Sciatic nerve (tissue), 2 donors: Measurements from ENCODE around the gene ASCC3. TPM values are rescaled to one million over a fixed set of nuclear protein-coding genes. Genes with fewer than 3 reads are reported as not detected.

Source experiments
- ATAC-seq: fragments of 200-7000 bp; cut with Tn5 transposase; one replicate; pipeline ENCODE4 v1.9.1; 2020; ENCODE audit warnings: mild to moderate bottlenecking, moderate library complexity
- DNase-seq: peaks from one replicate; pipeline ENCODE4 v3.0.0-alpha.2; 2020; ENCODE audit warnings: low spot score
- intact Hi-C: fragments of 100-400 bp; cut with DNase I; formaldehyde crosslinking; loops from one replicate; pipeline ENCODE4 v1.14.2; 2022
- total RNA-seq: library from RNA; stranded (reverse); fragmentation: NEBNext Ultra II Directional; extraction: Animal tissue kit (Norgen Biotek cat#: 25700); gene quantifications from one replicate; pipeline ENCODE4 v1.2.1, GENCODE V29; 2021
- donor health status: DM: no; HTN: no; CAD: no.
- donor health status: DM: no; HTN: no; CAD: no.

The ASCC3 gene
- total RNA-seq, 1 donor from 2014 or later: 36.9 TPM

DNA sequence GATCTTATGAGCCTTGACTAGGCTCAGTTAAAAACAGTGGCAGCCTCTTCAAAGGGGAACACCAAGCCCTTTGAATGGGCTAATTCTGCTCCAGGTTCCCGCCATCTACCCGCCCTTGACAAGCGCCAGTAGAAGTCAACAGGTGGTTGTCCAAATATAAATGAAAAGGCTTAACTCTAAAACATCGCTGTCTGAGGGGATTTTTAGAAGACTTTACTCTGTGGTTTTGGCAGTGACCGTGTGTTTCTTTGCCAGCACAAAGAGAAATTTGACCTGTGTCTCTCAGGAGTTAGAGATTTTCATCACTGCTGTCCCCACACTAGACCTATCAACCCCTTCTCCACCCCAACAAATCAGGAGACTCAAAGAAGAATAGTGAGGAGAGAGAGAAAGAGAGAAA lies 396.7 kb downstream of the ASCC3 start:
- no peak for ATAC-seq
- no peak for DNase-seq
- intact Hi-C loops: no loop called here

GRCh38 chr6:100482698-100483097 lies 398.4 kb downstream of the ASCC3 start:
- no peak for DNase-seq
- intact Hi-C loops: no loop called here
- ATAC-seq: no peak

DNA sequence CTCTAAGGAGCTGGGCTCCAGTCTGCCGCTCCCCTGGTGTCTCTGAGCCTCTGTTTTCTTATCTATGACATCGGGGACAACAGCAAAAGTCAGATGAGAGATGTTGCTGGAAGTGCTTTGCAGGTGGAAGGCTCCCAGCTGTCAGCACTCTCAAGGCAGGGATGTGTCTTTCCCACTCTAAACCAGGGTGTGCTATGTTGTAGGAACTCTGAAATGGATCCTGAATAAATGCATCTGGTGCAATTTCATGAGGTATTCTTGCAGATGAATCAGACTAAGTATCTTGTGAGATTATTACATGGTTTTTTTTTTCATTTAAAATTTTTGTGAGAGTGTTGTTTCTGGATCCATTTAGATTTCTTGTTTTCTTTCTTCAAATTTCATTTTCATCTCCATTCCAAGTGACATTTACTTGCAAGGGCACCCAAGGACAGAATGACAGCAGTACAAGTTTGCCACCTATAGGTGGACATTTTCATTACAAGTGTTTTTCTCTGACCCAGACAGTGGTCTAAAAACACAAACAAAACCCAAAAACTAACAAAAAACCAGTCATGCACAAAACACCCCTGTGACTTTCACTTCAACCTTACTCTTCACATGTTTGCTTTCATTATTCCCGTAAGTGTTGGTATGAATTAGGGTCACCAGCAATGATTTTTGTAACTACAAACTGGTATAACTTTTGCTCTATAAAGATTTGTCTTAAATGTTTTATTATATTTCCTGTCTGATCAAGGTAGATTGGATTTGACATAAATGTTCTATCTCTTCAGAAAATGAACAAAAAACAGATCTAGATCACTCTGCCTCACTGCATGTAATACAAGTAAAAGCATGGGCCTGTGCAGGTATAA lies 401.7 kb downstream of the ASCC3 start:
- DNase-seq (no peak), ATAC-seq (no peak)
- intact Hi-C loops: loop anchor here (2.0 kb wide), 1 partner anchor 363 kb away; no protein-coding TSS in a partner anchor

DNA sequence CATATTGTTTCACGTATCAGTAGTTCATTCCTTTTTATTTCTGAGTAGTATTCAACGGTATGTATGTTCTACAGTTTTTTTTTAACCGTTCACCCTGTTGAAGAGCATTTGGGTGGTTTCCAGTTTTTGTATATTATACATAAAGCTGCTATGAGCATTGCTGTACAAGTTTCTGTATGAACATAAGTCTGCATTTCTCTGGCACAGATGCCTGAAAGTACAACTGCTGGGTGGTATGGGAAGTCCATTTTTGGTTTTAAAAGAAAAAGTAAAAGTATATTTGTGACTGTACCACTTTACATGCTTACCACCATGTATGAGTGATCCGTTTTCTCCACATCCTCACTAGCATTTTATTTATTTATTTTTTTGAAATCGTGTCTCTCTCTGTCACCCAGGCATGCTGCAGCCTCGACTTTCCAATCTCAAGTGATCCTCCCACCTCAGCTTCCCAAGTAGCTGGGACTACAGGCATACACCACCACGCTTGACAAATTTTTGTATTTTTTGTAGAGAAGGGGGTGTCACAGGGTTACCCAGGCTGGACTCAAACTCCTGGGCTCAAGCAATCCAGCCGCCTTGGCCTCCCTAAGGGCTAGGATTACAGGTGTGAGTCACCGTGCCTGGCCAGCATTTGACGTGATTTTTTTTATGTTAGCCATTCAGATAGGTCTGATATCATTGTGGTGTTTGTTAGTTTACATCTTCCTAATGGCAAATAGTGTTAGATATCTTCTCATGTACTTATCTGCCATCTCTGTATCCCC lies 405.4 kb downstream of the ASCC3 start:
- intact Hi-C loops: no loop called here
- ATAC-seq (no peak), DNase-seq (no peak)

GRCh38 chr6:100473182-100473581 lies 407.9 kb downstream of the ASCC3 start:
- no peak for ATAC-seq
- intact Hi-C loops: no loop called here

DNA sequence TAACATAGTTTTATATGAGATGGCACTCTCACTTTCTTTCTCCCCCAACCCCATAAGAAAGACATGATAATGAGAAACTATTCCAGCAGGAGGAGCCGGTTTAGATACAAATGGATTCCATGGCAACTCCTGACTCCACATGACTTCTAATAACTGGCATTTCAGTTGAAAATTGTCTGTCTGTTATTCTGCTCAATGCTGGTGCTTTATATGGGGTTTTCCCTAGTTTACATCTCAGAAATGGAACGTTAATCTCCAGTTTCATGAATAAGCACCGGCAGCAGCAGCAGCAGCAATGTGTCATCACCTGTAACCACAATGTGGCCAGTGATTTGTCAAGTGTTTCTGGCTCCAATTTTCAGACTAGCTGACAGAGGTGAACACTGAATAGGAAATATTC lies 408.5 kb downstream of the ASCC3 start:
- intact Hi-C loops: no loop called here
- DNase-seq (no peak), ATAC-seq (no peak)

More at GRCh38 chr6:100473182-100473581, 407.9 kb downstream of the ASCC3 start:
- DNase-seq: no peak

GRCh38 chr6:100470422-100471120 lies 410.6 kb downstream of the ASCC3 start:
- intact Hi-C loops: no loop called here
- DNase-seq (no peak), ATAC-seq (no peak)

GRCh38 chr6:100469101-100469859 lies 411.8 kb downstream of the ASCC3 start:
- intact Hi-C loops: loop anchor here (5.0 to 10.0 kb wide), 2 partner anchors 864 to 1957 kb away; partner anchors contain the start of gene PRDM13

DNA sequence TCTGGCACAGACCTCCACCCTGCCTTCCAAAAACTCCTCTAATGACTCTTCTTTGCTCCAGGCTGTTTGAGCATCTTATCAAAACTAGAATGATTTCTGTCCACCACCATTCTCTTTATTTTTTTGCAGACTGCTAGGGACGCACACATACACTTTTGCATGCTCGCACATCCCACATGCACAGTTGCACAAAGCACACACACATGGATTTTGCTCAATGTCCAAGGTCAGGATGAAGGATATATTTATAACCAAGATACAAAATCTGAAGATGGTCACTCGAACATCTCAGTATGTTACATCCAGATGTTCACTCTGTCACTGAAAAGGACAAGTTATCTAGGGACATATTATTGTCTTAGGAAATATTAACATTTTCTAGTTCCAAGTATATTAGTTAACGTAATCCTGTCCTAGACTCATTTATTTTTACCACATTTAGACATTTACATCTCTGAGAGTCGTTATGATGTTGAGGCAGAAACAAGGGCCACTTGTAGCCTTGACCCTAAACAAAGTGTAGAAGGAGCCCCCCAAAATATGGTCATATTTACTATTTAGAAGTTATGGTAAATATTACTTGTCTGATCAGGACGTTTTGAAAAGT lies 413.0 kb downstream of the ASCC3 start:
- DNase-seq (no peak), ATAC-seq (no peak)

More at GRCh38 chr6:100469101-100469859, 411.8 kb downstream of the ASCC3 start:
- peak; percentile 23 for ATAC-seq
- DNase-seq: no peak

DNA sequence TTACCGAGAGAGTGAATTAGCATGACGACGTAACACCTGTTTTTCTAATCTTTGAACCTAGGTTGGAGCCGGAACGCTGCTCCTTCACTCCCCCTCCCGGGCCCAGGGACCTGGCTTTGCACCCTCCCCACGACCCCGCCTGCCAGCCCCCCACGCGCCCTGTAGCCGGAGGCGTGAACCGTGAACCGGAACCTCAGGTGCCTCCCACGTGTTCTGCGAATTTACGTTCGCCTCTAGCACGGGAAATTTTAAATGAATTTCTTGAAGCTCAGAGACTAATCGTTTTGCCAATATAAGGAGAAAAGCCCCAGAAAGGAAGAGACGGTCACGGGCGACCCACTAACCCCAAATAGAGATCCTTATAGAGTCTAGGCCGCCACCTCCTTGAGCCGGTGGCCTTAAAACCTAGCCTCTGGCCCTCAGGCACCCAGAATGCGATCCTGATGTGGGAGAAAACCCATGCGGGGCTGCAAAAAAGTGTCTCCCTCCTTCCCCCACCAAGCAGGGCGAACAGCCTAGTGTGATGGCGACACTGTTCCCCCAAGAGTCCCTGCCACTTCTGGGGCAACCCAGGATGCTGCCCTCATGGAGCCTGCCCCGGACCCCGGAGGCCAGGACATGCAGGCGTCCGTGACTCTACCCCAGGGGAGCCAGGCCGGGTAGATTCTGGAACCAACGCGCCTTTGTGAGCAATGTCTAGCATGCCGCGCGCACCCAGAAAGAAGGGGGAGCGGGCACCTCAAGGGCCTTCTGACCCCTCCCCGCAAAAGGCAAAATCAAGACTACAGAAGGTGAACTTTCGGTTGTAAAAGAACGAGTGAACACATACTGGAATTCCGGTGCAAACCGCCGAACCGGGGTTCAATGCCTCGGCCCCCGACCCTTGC lies 413.8 kb downstream of the ASCC3 start:
- ATAC-seq (peak; percentile 32), DNase-seq (no peak)
- intact Hi-C loops: loop anchor here (5.0 to 10.0 kb wide), 2 partner anchors 863 to 1955 kb away; partner anchors contain the start of gene PRDM13

More for the DNA sequence above, 413.0 kb downstream of the ASCC3 start:
- intact Hi-C loops: loop anchor here (5.0 to 10.0 kb wide), 2 partner anchors 863 to 1956 kb away; partner anchors contain the start of gene PRDM13

GRCh38 chr6:100466410-100467128 lies 414.6 kb downstream of the ASCC3 start:
- DNase-seq (no peak), ATAC-seq (no peak)
- intact Hi-C loops: loop anchor here (5.0 to 10.0 kb wide), 2 partner anchors 862 to 1954 kb away; partner anchors contain the start of gene PRDM13

DNA sequence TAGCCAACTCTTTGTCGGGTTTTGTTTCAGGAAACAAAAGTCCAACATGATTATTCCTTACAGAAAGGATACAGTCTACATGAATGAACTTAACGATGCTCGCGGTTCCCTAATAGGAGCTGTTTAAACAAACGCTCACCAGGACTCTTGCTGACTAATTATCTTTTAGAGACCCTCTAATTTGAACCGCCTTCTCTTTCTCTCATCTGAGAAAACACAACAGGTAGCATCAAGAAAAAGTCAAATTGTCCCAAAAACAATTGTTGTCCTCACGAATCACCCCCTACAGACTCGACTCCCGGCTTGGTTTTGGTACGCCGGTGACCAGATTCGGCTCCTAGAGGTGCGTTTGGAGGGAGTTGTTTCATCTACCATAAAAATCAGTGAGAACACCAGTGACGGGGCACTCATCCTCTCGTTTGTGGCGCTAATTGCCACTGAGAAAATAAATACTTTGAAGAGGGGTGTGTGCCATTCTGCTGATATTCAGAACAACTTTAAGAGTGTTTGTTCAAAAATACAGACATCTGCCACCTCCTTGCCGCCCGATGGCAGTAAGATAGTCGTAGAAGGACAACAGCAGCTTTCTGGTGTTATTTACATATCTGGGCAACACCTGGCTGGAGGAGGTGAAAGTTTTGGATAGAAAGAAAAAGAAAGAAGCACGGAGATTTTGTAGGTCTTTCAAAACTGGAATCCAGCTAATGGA lies 415.3 kb downstream of the ASCC3 start:
- DNase-seq (no peak), ATAC-seq (no peak)
- intact Hi-C loops: loop anchor here (5.0 to 10.0 kb wide), 2 partner anchors 861 to 1954 kb away; partner anchors contain the start of gene PRDM13

- intact Hi-C loops: loop anchor here (5.0 to 10.0 kb wide), 2 partner anchors 860 to 1953 kb away; partner anchors contain the start of gene PRDM13
- DNase-seq: no peak
Measured at GRCh38 chr6:100464903-100465700, 416.0 kb downstream of the ASCC3 start, which contains the start of gene SIM1. SIM1 (minus strand) TSS chr6:100464921; CDS start chr6:100463468, 1,453 bp downstream.

GRCh38 chr6:100464162-100464851 lies 416.8 kb downstream of the ASCC3 start:
- intact Hi-C loops: loop anchor here (10.0 kb wide), 1 partner anchor 860 kb away; the partner anchor contains the start of gene PRDM13

More at GRCh38 chr6:100464903-100465700, 416.0 kb downstream of the ASCC3 start, which contains the start of gene SIM1:
- ATAC-seq: peak; percentile 68

More at GRCh38 chr6:100464162-100464851, 416.8 kb downstream of the ASCC3 start:
- DNase-seq (no peak), ATAC-seq (no peak)
